Thyroid gland (tissue), 4 donors: Measurements from ENCODE around the gene BRSK1. TPM values are rescaled to one million over a fixed set of nuclear protein-coding genes. Genes with fewer than 3 reads are reported as not detected.

ENCODE experiments used
- DNase-seq, 2 donors: peaks; one replicate each; pipeline ENCODE4 v3.0.0-alpha.2; 2019
- H3K27ac ChIP-seq, 3 donors: fragments of 200-600 bp; sonication (generic); 1 replicate in 2 of 3; 2 replicates in 1 of 3; pipeline ENCODE4 v1.5.1; 2016 to 2019; ENCODE audit warnings: mild to moderate bottlenecking in 1 of 3, moderate library complexity in 1 of 3
- H3K27me3 ChIP-seq: fragments of 200-600 bp; sonication (generic); one replicate; pipeline ENCODE4 v1.5.1; 2019
- H3K36me3 ChIP-seq, 2 donors: fragments of 200-600 bp; sonication (generic); one replicate each; pipeline ENCODE4 v1.5.1; 2016 to 2019
- H3K4me1 ChIP-seq, 2 donors: fragments of 200-600 bp; sonication (generic); one replicate each; pipeline ENCODE4 v1.5.1; 2017 to 2019
- H3K4me3 ChIP-seq, 3 donors: fragments of 200-600 bp; sonication (generic); replicated peaks in 1 of 3; 1 replicate in 2 of 3; 2 replicates in 1 of 3; pipeline ENCODE4 v1.5.1; 2016; ENCODE audit warnings: mild to moderate bottlenecking in 1 of 3
- H3K9me3 ChIP-seq: fragments of 200-600 bp; sonication (generic); one replicate; pipeline ENCODE4 v1.5.1; 2017
- POLR2A ChIP-seq, 2 donors: fragments of 450-650 bp; IDR thresholded peaks; one replicate each; pipeline ENCODE4 v1.6.1; 2017; ENCODE audit warnings: antibody characterized with exemption in 2 of 2, mild to moderate bottlenecking in 2 of 2, moderate library complexity in 1 of 2
- WGBS, 2 donors: methylation state at CpG; one replicate each; pipeline ENCODE4 v1.1.5; 2017; 5-methylcytosine and 5-hydroxymethylcytosine counted together
- intact Hi-C: fragments of 100-400 bp; cut with DNase I; formaldehyde crosslinking; loops from one replicate; pipeline ENCODE4 v1.15.1; 2023
- total RNA-seq, 4 donors: library from RNA; depleted of rRNA; stranded (reverse); fragments of >200 nt; gene quantifications; one replicate each; pipeline ENCODE4 v1.2.3, GENCODE V29; 2016
- TF ChIP-seq, protein P1 (sequence below), 6 experiments: fragments of 200-600 bp in 3 of 6; fragments of 450-650 bp in 3 of 6; sonication (generic) in 3 of 6; IDR thresholded peaks; one replicate each; pipeline ENCODE4 v1.5.1; 2016 to 2019; ENCODE audit warnings: antibody characterized with exemption in 6 of 6, mild to moderate bottlenecking in 2 of 6, inconsistent platforms in 1 of 6, moderate library complexity in 1 of 6

Gene BRSK1
- total RNA-seq: 1 to 10 TPM in 1 of 4 donors, under 1 TPM in 1, not detected in 2; 0.83 to 1.2 TPM

DNA sequence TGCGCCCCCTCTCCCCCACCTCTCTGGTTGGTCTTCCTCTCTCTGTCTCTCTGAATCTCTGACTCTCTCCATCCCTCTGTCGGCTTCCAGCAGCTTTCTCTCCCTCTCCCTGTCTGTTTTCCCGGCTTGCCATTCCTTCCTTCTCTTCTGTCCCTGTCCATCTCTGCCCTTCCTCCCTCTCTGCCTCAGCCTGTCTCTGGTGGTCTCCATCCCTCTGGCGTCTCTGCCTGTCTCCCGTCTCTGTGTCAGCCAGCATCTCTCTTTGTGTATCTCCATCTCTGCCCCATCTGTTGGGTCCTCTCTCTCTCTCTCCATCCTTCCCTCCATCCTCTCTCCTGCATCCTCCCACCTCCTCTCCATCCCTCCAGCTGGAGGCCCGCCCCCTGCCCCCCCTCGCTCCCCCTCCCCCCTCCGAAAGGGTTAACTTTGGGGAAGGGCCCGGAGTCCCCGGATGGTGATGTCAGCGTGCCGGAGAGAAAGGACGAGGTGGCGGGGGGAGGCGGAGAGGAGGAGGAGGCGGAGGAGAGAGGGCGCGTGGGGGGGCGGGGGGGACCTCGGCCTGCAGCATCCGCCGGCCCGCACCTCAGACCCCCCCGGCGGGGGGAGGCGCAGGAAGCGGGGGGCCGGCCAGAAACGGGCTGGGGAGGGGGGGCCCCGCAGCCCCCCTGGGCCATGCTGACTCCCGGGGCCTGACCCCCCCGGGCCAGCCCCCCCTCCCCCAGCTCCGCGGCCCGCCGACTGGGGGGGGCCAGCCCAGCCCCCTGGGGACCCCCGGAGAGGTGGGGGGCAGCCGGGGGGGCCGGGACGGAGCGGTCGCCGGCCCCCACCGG is at the start of gene BRSK1:
Gene BRSK1, plus strand, starts transcription at position 450 of the 830 bp plus-strand sequence. CDS start 446 bp downstream, outside the sequence.
- H3K4me1 ChIP-seq: peaks cover 7 to 14% of the 10 kb centered on the region in 2 donors
- H3K36me3 ChIP-seq: no peaks in the 10 kb centered on the region
- peak within 1 kb of the TSS in 2 of 3 donors; percentile 17 to 58 for H3K27ac ChIP-seq
- peak within 1 kb of the TSS in 1 of 3 donors; percentile 32 for H3K4me3 ChIP-seq
- intact Hi-C loops: no loop called here
- no peaks in the 10 kb centered on the region for H3K9me3 ChIP-seq
- WGBS, 2 donors: 10 to 16% methylated on average over 15 to 22 of the region's 44 CpGs
- TF ChIP-seq, protein P1, sequence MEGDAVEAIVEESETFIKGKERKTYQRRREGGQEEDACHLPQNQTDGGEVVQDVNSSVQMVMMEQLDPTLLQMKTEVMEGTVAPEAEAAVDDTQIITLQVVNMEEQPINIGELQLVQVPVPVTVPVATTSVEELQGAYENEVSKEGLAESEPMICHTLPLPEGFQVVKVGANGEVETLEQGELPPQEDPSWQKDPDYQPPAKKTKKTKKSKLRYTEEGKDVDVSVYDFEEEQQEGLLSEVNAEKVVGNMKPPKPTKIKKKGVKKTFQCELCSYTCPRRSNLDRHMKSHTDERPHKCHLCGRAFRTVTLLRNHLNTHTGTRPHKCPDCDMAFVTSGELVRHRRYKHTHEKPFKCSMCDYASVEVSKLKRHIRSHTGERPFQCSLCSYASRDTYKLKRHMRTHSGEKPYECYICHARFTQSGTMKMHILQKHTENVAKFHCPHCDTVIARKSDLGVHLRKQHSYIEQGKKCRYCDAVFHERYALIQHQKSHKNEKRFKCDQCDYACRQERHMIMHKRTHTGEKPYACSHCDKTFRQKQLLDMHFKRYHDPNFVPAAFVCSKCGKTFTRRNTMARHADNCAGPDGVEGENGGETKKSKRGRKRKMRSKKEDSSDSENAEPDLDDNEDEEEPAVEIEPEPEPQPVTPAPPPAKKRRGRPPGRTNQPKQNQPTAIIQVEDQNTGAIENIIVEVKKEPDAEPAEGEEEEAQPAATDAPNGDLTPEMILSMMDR (IDR thresholded peaks at IDR 0.05): no peak
- no peak for TF ChIP-seq POLR2A (IDR thresholded peaks at IDR 0.05)
- DNase-seq: no peak
- no peaks in the 10 kb centered on the region for H3K27me3 ChIP-seq

DNA sequence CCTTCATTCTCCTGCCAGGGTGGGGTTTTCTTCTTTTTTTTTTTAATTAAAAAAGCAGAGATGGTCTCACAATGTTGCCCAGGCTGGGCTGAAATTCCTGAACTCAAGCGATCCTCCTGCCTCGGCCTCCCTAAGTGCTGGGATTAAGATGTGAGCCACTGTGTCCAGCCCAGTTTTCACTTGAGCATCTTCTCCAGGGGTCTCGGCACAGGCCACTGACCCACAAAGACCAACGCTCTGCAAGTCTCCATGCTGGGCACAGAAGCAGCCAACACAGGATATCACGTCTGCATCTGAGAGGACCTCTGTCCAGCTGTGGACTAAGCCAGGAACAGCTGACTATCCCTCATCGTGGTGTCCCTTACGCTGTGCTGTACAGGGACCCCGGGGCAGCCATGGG is 45.8 kb upstream of the BRSK1 start:
- no peaks in the 10 kb centered on the region for H3K4me1 ChIP-seq
- TF ChIP-seq, protein P1 (IDR thresholded peaks at IDR 0.05): no peak
- no peak for TF ChIP-seq POLR2A (IDR thresholded peaks at IDR 0.05)
- intact Hi-C loops: no loop called here
- peaks cover 70 to 80% of the 10 kb centered on the region in 2 donors for H3K36me3 ChIP-seq
- DNase-seq: no peak
- WGBS, 2 donors: 92 to 97% methylated on average over 5 to 7 of the region's 8 CpGs
- H3K27ac ChIP-seq: no peak overlapping the region
- H3K9me3 ChIP-seq: no peaks in the 10 kb centered on the region
- H3K4me3 ChIP-seq: no peak overlapping the region
- H3K27me3 ChIP-seq: no peaks in the 10 kb centered on the region

DNA sequence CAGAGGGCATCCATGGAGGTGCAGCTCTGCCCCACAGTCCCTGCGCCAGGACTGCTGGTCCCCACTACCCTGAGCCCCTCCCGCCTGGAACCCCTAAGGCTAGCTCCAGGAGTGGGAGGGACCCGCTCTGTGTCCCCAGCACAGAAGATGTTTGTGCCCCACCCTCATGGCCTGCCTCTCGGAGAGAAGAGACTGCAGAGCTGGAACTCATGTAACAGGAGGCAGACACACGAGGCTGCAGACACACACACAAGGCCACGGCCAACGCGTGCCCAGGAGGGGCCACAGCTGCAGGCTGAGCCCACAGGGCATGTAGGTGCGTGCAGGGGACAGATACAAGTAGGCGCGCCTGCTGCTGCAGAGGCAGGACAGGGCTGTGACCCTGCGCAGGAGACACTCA is 44.8 kb upstream of the BRSK1 start:
- DNase-seq: no peak
- Histone ChIP-seq H3K27me3 (no peaks in the 10 kb centered on the region), H3K9me3 (no peaks in the 10 kb centered on the region), H3K4me3 (no peak overlapping the region), H3K4me1 (no peaks in the 10 kb centered on the region), H3K27ac (no peak overlapping the region), H3K36me3 (peaks cover 75 to 86% of the 10 kb centered on the region in 2 donors)
- intact Hi-C loops: no loop called here
- no peak for TF ChIP-seq POLR2A (IDR thresholded peaks at IDR 0.05)
- TF ChIP-seq, protein P1 (IDR thresholded peaks at IDR 0.05): no peak
- WGBS, 2 donors: 94% methylated on average over 9 to 11 of the region's 12 CpGs

DNA sequence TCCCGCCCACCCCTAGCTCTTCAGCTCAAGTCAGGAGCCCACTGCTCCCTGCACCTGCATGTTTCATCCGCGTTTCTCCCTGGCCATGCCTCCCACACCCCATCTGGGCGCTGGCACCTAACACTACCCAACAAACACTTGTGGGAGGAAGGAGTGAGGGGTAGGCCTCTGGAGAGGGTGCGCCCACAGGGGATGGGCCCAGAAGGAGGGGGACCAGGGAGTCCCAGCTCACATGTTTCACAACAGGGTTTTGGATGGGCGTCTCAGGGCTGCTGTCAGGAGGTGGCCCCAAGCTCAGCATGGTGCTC is 43.1 kb upstream of the BRSK1 start:
- DNase-seq: no peak
- Histone ChIP-seq H3K9me3 (no peaks in the 10 kb centered on the region), H3K27ac (no peak overlapping the region), H3K27me3 (no peaks in the 10 kb centered on the region), H3K4me1 (no peaks in the 10 kb centered on the region), H3K4me3 (no peak overlapping the region), H3K36me3 (peaks cover 91 to 92% of the 10 kb centered on the region in 2 donors)
- 91 to 95% methylated on average over 6 of the region's 6 CpGs for WGBS, 2 donors
- intact Hi-C loops: no loop called here
- no peak for TF ChIP-seq POLR2A (IDR thresholded peaks at IDR 0.05)
- TF ChIP-seq, protein P1 (IDR thresholded peaks at IDR 0.05): no peak

DNA sequence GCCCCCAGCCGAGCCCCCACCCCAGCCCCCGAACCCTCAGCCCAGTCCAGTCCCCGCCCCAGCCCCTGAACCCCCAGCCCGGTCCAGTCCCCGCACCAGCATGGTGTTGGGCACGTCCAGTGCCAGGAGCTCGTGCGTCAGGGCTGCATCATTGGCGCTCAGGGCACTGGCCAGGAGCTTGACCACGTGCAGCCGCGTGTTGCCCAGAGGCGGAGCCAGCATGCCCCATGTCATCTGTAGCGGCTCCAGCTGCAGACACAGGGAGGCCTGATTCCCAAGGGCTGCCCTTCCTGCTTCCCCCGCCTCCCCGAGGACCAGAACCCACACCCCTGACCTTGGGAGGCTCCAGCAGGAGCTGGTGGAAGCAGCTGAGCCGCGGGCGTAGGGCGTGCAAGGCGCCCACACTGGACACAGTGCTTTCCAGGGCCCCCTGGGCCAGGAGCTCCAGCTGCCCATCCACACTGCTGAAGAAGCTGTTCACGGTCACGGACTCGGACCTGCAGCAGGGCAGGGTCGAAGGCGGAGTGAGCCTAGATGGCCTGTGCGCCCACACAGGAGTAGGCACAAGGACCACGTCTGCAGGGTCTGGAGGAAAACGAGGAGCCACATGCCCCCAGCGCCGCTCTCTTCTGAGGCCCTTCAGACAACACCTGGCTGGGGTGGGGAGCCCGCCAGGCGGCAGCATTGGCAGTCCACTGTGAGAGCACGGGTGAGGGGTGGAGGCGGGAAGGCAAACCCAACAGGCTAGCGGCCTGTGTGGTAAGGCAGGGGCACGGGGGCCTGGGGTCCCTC is 42.5 kb upstream of the BRSK1 start:
- Histone ChIP-seq H3K9me3 (no peaks in the 10 kb centered on the region), H3K4me3 (no peak overlapping the region), H3K36me3 (peaks cover 90 to 92% of the 10 kb centered on the region in 2 donors), H3K27ac (no peak overlapping the region), H3K4me1 (no peaks in the 10 kb centered on the region), H3K27me3 (no peaks in the 10 kb centered on the region)
- no peak for TF ChIP-seq POLR2A (IDR thresholded peaks at IDR 0.05)
- TF ChIP-seq, protein P1 (IDR thresholded peaks at IDR 0.05): no peak
- intact Hi-C loops: no loop called here
- WGBS, 2 donors: 95 to 96% methylated on average over 19 to 20 of the region's 37 CpGs
- DNase-seq: no peak
